Measurements from ENCODE around the gene GTF3C4.

DNA sequence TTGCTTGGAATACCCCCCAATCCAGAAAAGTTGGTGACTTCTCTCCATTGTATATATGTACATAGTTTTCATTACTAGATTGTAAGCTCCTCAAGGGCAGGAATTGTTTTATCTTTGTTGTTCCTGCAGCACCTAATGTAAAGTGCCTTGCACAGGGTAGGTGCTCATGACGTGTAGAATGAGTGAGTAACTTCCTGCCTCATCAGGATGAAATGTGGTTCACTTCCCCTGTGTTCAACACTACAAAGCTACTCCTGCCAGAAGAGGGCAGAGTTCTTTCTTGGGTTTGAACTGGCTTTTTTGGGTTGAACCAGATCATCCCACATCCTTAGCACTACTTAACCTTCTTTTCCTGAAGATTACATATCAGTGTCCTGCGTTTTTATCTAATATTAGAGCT, 23.9 kb downstream of the GTF3C4 start:
- TF ChIP-seq GATA2 (IDR thresholded peaks at IDR 0.05; ENCODE audit: low read depth, low read length) (no peak), GATA3 (IDR thresholded peaks at IDR 0.05; ENCODE audit: low read depth, low read length) (no peak)

Data from SH-SY5Y (cell line).